ENCODE results near the gene CYP26A1. TPM values are rescaled to one million over a fixed set of nuclear protein-coding genes. Genes with fewer than 3 reads are reported as not detected.
"Not testable (repeated sequence)": the region's sequence is repeated elsewhere in the genome, so short reads cannot be mapped to it uniquely, and the experiment has no call there.

CYP26A1 gene
- total RNA-seq, 4 donors from 2014 or later: not detected

GRCh38 chr10:93095225-93095624 lies 21.5 kb downstream of the CYP26A1 start:
- Histone ChIP-seq H3K27ac (no peak overlapping the region), H3K36me3 (no peaks in the 10 kb centered on the region), H3K9me3 (no peaks in the 10 kb centered on the region), H3K4me3 (no peak overlapping the region), H3K4me1 (no peaks in the 10 kb centered on the region), H3K27me3 (no peaks in the 10 kb centered on the region)
- 63% methylated on average over 1 of the region's 1 CpG; no CpG with 5 or more reads in 1 of the 2 donors for WGBS, 2 donors (ENCODE audit: low coverage in 1 of 2)
- no peak for TF ChIP-seq POLR2A (IDR thresholded peaks at IDR 0.05)
- TF ChIP-seq CTCF (IDR thresholded peaks at IDR 0.05): no peak
- TF ChIP-seq EP300 (IDR thresholded peaks at IDR 0.05): no peak
- no peak for TF ChIP-seq POLR2AphosphoS5 (IDR thresholded peaks at IDR 0.05)
- no peak for ATAC-seq

GRCh38 chr10:93096901-93097300 lies 23.2 kb downstream of the CYP26A1 start:
- ATAC-seq: no peak
- Histone ChIP-seq H3K4me1 (no peaks in the 10 kb centered on the region), H3K27me3 (no peaks in the 10 kb centered on the region), H3K9me3 (no peaks in the 10 kb centered on the region), H3K4me3 (no peak overlapping the region), H3K36me3 (no peaks in the 10 kb centered on the region), H3K27ac (no peak overlapping the region)
- TF ChIP-seq EP300 (IDR thresholded peaks at IDR 0.05) (no peak), POLR2AphosphoS5 (IDR thresholded peaks at IDR 0.05) (no peak), CTCF (IDR thresholded peaks at IDR 0.05) (no peak), POLR2A (IDR thresholded peaks at IDR 0.05) (no peak)
- WGBS, 2 donors (ENCODE audit: low coverage in 1 of 2): 80 to 90% methylated on average over 2 to 4 of the region's 5 CpGs

GRCh38 chr10:93097386-93097785 lies 23.7 kb downstream of the CYP26A1 start:
- TF ChIP-seq POLR2AphosphoS5 (IDR thresholded peaks at IDR 0.05) (no peak), EP300 (IDR thresholded peaks at IDR 0.05) (no peak), POLR2A (IDR thresholded peaks at IDR 0.05) (no peak), CTCF (IDR thresholded peaks at IDR 0.05) (no peak)
- H3K4me1 ChIP-seq: no peaks in the 10 kb centered on the region
- H3K4me3 ChIP-seq: no peak overlapping the region
- ATAC-seq: no peak
- H3K27ac ChIP-seq: no peak overlapping the region
- no peaks in the 10 kb centered on the region for H3K27me3 ChIP-seq
- H3K9me3 ChIP-seq: no peaks in the 10 kb centered on the region
- WGBS, 2 donors (ENCODE audit: low coverage in 1 of 2): 47 to 54% methylated on average over 4 to 5 of the region's 9 CpGs
- H3K36me3 ChIP-seq: no peaks in the 10 kb centered on the region

- Histone ChIP-seq H3K9me3 (no peaks in the 10 kb centered on the region), H3K4me1 (no peaks in the 10 kb centered on the region), H3K27ac (no peak overlapping the region), H3K36me3 (no peaks in the 10 kb centered on the region), H3K27me3 (no peaks in the 10 kb centered on the region), H3K4me3 (no peak overlapping the region)
- 84 to 90% methylated on average over 3 of the region's 3 CpGs for WGBS, 2 donors (ENCODE audit: low coverage in 1 of 2)
- no peak for ATAC-seq
- TF ChIP-seq CTCF (IDR thresholded peaks at IDR 0.05) (no peak), EP300 (IDR thresholded peaks at IDR 0.05) (no peak), POLR2AphosphoS5 (IDR thresholded peaks at IDR 0.05) (no peak), POLR2A (IDR thresholded peaks at IDR 0.05) (no peak)
Observed at GRCh38 chr10:93098816-93099215, 25.1 kb downstream of the CYP26A1 start.

- Histone ChIP-seq H3K27ac (no peak overlapping the region), H3K4me1 (no peaks in the 10 kb centered on the region), H3K4me3 (no peak overlapping the region), H3K27me3 (no peaks in the 10 kb centered on the region), H3K36me3 (no peaks in the 10 kb centered on the region), H3K9me3 (no peaks in the 10 kb centered on the region)
- ATAC-seq: no peak
- no peak for TF ChIP-seq POLR2AphosphoS5 (IDR thresholded peaks at IDR 0.05)
- TF ChIP-seq EP300 (IDR thresholded peaks at IDR 0.05): no peak
- TF ChIP-seq CTCF (IDR thresholded peaks at IDR 0.05): no peak
- TF ChIP-seq POLR2A (IDR thresholded peaks at IDR 0.05): no peak
- WGBS, 2 donors (ENCODE audit: low coverage in 1 of 2): 90 to 91% methylated on average over 7 of the region's 7 CpGs
Observed at GRCh38 chr10:93099670-93100069, 26.0 kb downstream of the CYP26A1 start.

- not testable (repeated sequence) for H3K27ac ChIP-seq, H3K36me3 ChIP-seq, H3K4me3 ChIP-seq, H3K9me3 ChIP-seq, H3K27me3 ChIP-seq, ATAC-seq, H3K4me1 ChIP-seq
- 80 to 97% methylated on average over 1 to 3 of the region's 3 CpGs for WGBS, 2 donors (ENCODE audit: low coverage in 1 of 2)
Observed at GRCh38 chr10:93101148-93101547, 27.5 kb downstream of the CYP26A1 start.
